Urinary bladder (tissue), 4 donors: ENCODE data around the gene ZNF469. TPM values are rescaled to one million over a fixed set of nuclear protein-coding genes. Genes with fewer than 3 reads are reported as not detected.

Experiments
- DNase-seq: peaks from one replicate; pipeline ENCODE4 v3.0.0-alpha.2; 2015; ENCODE audit errors: extremely low spot score
- H3K27ac ChIP-seq: one replicate; pipeline ENCODE4 v1.5.1; 2013; ENCODE audit warnings: low read depth, mild to moderate bottlenecking, moderate library complexity
- H3K36me3 ChIP-seq: one replicate; pipeline ENCODE4 v1.6.1; 2013; ENCODE audit warnings: mild to moderate bottlenecking, moderate library complexity; ENCODE audit not compliant: insufficient read depth
- H3K4me1 ChIP-seq: one replicate; pipeline ENCODE4 v1.6.1; 2013; ENCODE audit warnings: mild to moderate bottlenecking, moderate library complexity; ENCODE audit not compliant: insufficient read depth
- H3K4me3 ChIP-seq: one replicate; pipeline ENCODE4 v1.5.1; 2013; ENCODE audit warnings: low read depth, low read length
- WGBS: extraction: QIAGEN DNeasy Blood & Tissue Kit; methylation state at CpG from one replicate; pipeline ENCODE4 v1.1.7; 2013; 5-methylcytosine and 5-hydroxymethylcytosine counted together
- polyA plus RNA-seq: library from polyadenylated mRNA; stranded (reverse); fragments of 200-250 nt; gene quantifications from one replicate; pipeline ENCODE4 v1.2.3, GENCODE V29; 2013
- total RNA-seq: library from RNA; depleted of rRNA; stranded (reverse); fragments of >200 nt; gene quantifications from one replicate; pipeline ENCODE4 v1.2.3, GENCODE V29; 2014
- donor health status: healthy with polysubstance abuse.
- donor health status: healthy.

The ZNF469 gene
- total and polyA plus RNA-seq, 2 donors: 1.3 to 9.5 TPM

DNA sequence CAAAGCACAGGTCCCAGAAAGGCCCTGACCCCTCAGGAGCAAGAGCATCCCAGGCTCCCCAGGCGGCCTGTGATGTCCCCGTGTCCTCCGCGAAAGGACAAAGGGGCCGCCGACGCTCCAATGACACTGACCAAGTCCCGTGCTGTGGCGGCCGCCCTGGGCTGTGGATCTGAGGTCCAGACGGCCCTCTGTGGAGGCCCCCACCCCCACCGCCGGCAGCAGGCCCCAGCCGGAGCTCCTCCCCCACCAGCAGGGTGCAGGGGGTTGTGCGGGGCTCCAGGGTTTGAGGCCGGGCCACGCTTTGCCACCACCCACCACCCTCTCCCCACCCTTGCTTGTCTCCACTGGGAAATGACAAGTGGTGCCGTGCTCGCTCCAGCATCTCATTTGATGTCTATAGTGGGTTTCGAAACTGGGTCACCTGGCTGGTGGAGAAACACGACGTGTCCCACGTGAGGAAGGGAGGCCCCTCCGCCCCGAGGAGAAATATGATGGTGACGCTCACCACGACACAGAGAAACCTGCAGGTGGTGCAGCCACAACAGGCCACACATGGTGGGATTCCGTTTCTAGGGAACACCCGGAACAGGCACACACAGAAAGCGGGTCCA, 31.2 kb upstream of the ZNF469 start:
- DNase-seq: no peak
- no peak overlapping the region for H3K27ac ChIP-seq
- H3K4me3 ChIP-seq: no peak overlapping the region
- no peaks in the 10 kb centered on the region for H3K36me3 ChIP-seq
- H3K4me1 ChIP-seq: no peaks in the 10 kb centered on the region
- WGBS: 90% methylated on average over 30 of the region's 30 CpGs

DNA sequence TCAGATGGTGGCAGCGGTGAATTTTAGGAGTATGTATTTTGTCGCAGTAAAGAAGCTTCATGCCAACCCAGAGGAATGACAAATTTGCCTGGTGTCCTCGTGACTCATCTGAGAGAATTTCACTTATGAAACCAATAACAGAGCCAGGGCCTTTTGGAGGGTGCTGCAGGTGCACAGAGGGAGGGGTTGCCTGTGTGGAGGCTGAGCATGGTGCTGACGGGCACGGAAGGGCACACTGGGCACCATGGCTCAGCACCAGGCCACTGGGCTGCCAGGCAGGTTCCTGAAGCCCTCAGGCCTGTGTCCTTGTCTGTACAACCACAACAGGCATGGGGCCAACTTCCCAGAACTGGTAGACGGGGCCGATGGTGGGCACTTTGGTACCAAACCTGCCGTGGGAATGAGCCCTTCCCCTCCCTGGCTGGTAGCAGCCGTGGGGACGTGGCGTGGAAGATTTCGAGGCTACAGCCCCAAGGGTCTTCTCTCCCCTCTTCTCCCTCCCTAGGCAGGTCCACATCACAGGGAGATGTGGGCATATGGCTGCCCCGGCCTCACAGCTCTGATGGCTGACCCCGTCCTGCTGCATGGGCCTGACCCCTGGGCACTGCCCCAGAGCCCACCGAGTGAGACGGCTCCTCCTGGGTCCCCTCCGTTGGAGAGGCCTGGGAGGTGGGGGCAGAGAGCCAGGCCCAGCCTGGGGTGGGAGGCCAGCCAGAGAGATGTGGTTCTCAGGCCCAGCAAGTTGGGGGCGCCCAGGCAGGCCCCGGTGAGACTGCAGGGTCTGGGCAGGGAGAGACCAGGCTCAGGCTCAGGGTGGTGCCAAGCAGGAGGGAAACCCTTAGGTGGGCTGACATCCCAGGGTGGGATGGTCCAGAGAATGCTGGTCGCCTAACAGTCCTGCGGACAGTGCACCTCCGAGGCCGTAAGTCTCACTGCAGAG, 30.2 kb upstream of the ZNF469 start:
- 91% methylated on average over 23 of the region's 23 CpGs for WGBS
- Histone ChIP-seq H3K27ac (no peak overlapping the region), H3K4me1 (no peaks in the 10 kb centered on the region), H3K4me3 (no peak overlapping the region), H3K36me3 (no peaks in the 10 kb centered on the region)
- DNase-seq: no peak

DNA sequence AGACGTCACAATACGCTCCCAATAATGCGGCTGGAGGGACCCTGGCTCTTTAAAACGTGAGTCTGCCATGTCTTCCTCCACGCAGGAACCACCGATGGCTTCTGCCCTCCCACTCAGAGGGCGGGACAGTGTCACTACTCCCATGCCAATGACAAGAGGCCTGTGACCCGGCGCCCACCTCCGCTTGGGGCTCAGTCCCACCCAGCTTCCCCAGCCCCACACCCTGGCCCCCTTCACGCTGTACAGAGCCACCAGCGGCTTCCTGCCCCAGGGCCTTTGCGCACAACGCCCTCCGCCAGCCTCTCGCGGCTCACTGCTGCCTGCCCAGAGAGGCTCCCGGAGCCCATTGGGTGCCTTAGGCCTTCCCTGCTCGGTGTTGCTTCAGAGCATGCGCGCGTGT, 29.5 kb upstream of the ZNF469 start:
- Histone ChIP-seq H3K4me1 (no peaks in the 10 kb centered on the region), H3K4me3 (no peak overlapping the region), H3K27ac (no peak overlapping the region), H3K36me3 (no peaks in the 10 kb centered on the region)
- DNase-seq: no peak
- 93% methylated on average over 22 of the region's 22 CpGs for WGBS

DNA sequence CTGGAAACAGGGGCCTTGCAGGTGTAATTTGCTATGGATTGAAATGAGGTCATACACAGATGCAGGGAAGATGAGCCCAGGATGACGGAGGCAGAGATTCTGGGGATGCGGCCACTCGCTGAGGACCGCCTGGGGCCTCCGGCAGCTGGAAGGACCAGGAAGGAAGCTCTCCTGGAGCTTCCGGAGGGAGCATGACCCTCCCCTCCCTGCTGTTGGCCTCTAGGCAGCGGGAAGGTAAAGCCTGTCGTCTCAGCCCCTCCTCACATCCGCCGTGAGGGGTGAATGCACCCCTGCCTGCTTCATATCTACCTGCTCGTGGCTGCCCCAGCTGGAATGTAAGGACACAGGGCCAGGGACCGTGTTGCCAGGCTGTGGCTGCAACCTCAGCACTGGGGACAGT, 29.1 kb upstream of the ZNF469 start:
- H3K4me3 ChIP-seq: no peak overlapping the region
- no peak overlapping the region for H3K27ac ChIP-seq
- H3K36me3 ChIP-seq: no peaks in the 10 kb centered on the region
- H3K4me1 ChIP-seq: no peaks in the 10 kb centered on the region
- WGBS: 80% methylated on average over 12 of the region's 12 CpGs
- DNase-seq: no peak

DNA sequence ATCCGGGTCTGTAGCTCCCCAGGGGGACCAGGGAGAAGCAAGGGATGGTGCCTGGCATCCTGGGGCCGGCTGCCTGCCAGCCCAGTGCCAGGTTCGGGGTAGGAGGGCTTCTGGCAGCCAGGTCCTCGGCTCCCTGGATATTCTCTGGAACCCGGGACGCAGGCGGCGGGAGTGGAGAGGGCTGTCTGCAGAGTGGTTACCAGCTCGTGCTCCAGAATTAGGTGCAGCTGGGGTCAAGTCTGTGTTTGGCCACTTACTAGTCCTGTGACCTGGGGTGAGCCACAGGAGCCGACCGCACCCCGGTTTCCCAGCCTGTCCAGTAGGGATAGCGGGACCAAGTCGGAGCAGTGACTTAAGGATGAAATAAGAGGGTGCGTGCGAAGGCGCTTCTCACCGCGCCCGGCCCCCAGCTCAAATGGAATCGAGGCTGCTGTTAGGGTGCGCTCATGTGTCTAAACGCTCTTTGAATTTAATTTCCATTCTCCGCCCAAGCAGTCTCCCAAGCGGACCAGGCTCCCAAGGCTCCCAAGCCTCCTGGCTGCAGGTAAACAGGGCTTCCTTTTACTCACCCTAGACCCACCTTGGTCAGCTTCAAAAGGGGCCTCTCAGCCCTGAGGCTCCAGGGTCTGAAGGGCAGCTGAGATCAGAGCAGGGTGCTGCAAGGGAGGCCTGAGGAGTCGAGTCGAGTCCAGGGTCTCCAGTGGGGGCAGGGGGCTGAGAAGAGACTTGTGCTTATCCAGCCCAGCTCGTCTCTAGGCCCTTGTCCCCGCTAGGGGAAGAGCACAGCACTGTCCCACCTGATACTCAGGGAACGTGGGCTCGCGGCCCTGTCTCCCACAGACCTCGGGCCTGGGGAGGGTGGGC, 28.3 kb upstream of the ZNF469 start:
- 93% methylated on average over 33 of the region's 33 CpGs for WGBS
- DNase-seq: no peak
- Histone ChIP-seq H3K27ac (no peak overlapping the region), H3K36me3 (no peaks in the 10 kb centered on the region), H3K4me3 (no peak overlapping the region), H3K4me1 (no peaks in the 10 kb centered on the region)

DNA sequence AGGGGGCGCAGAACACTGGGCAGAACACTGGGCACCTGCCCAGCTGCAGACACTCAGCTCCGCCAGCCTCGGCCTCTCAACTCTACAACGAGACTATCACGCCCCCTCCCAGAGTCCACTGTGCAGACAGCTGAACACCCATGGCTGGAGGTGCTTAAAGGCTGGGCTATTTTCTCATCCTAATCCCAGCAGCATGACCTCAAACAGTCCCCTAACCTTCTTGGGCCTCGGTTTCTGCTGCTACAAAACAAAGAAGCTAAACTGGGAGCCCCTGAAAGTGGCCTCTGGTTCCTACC, 27.7 kb upstream of the ZNF469 start:
- Histone ChIP-seq H3K27ac (no peak overlapping the region), H3K4me3 (no peak overlapping the region), H3K36me3 (no peaks in the 10 kb centered on the region), H3K4me1 (no peaks in the 10 kb centered on the region)
- DNase-seq: no peak
- 84% methylated on average over 6 of the region's 6 CpGs for WGBS

DNA sequence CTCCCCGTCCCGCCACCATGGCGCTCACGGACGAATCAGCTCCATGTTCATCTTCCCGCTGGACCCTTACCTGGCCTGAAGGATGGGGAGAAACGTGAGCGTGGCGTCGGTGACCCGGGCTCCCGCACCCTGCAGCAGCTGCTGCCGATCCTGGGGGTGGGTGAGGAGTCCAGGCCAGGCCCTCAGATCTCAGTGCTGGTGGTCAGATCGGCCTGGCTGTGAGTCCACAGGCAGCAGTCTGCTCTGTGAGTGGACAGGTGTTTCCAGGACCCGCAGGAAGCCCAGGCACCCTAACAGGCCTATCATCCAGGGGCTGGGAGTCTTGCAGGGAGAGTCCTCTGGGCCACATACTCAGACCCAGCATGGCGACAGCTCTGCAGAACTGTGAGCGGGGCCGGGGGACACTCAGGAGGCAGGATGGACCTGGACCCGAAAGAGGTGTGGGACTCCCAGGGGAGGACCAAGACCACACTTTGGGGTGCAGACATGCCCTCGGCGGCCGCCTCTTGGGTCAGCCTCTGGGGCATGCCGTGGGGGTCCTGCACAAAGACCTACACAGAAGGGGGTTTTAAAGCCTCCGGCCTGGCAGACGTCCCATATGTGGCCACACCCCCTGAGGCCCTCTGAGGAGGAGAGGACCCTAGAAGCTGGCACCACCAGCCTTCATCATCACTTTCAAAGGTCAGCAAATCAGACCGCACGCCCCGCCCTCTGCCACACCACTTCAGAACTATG, 27.2 kb upstream of the ZNF469 start:
- Histone ChIP-seq H3K27ac (no peak overlapping the region), H3K4me1 (no peaks in the 10 kb centered on the region), H3K4me3 (no peak overlapping the region), H3K36me3 (no peaks in the 10 kb centered on the region)
- DNase-seq: no peak
- 89% methylated on average over 28 of the region's 28 CpGs for WGBS

DNA sequence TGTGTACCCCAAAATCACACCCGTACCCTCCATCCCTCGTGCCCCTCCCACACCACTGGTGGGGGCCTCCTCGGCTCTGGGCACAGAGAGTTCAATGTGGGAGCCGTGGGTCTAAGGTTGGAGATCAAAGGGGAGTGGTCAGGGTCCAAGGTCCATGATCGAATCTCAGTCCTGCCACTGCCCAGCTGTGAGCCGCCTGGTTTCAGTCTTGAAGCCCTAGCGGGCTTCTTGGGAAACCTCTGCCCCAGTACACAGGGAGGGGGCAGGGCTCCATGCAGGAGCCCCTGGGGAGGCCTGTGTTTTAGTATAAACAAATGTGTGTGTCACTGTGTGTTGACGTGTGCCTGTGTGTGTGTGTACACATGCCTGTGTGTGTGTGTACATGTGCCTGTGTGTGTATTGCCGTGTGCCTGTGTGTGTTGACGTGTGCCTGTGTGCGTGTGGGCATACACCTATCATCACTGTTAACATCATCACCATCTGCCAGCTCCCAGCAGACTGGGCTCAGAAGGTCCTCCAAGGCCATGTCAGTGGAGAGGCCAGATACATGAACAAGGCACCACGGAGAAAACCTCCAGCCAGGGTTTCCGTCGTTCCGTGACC, 26.5 kb upstream of the ZNF469 start:
- no peak for DNase-seq
- no peak overlapping the region for H3K4me3 ChIP-seq
- H3K36me3 ChIP-seq: no peaks in the 10 kb centered on the region
- no peaks in the 10 kb centered on the region for H3K4me1 ChIP-seq
- 87% methylated on average over 15 of the region's 15 CpGs for WGBS
- H3K27ac ChIP-seq: no peak overlapping the region

- no peaks in the 10 kb centered on the region for H3K36me3 ChIP-seq
- H3K4me1 ChIP-seq: no peaks in the 10 kb centered on the region
- 92% methylated on average over 13 of the region's 13 CpGs for WGBS
- no peak for DNase-seq
- H3K4me3 ChIP-seq: no peak overlapping the region
- H3K27ac ChIP-seq: no peak overlapping the region
Observed at GRCh38 chr16:88356727-88357199, 26.0 kb upstream of the ZNF469 start.

DNA sequence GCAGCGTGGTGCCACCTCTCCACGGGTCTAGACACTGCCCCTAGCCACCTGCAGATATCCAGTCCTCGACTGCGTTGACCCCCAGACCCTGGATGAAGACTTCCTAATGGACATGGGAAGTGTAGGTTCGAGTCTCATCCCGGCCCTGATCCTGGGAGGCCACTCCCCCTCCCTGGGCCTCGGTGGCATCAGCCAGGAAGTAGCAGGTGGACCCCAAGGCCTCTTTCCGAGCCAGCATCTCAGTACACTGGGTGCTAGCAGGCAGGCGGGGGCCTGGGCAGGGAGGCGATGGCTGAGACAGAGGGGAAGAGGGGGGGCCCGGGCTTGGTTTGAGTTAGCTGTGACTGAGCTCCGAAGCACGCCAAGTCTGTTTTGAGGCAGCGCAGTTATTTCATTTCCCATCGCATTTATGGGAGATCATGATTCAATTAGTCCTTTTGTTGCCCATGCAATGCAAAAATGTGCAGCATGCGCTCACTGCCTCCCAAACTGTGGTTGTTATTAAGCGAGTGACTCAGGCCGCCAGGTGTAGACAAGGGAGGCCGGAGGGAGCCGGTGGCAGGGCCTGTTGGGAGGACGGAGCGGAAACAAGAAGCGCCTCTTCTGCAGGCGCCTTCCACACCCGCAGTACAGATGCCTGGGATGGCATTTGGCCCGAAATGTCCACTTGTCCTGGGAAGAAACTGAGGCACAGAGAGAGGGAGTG, 25.3 kb upstream of the ZNF469 start:
- Histone ChIP-seq H3K4me3 (no peak overlapping the region), H3K36me3 (no peaks in the 10 kb centered on the region), H3K4me1 (no peaks in the 10 kb centered on the region), H3K27ac (no peak overlapping the region)
- DNase-seq: no peak
- WGBS: 91% methylated on average over 26 of the region's 26 CpGs

GRCh38 chr16:88358023-88358420, 24.7 kb upstream of the ZNF469 start:
- Histone ChIP-seq H3K4me1 (no peaks in the 10 kb centered on the region), H3K36me3 (no peaks in the 10 kb centered on the region), H3K27ac (no peak overlapping the region), H3K4me3 (no peak overlapping the region)
- WGBS: 79% methylated on average over 16 of the region's 16 CpGs
- DNase-seq: no peak

GRCh38 chr16:88359008-88359407, 23.8 kb upstream of the ZNF469 start:
- Histone ChIP-seq H3K4me1 (no peaks in the 10 kb centered on the region), H3K27ac (no peak overlapping the region), H3K36me3 (no peaks in the 10 kb centered on the region), H3K4me3 (no peak overlapping the region)
- WGBS: 89% methylated on average over 21 of the region's 21 CpGs
- no peak for DNase-seq
